ENCODE measurements around the gene PLXNB1. TPM values are rescaled to one million over a fixed set of nuclear protein-coding genes. Genes with fewer than 3 reads are reported as not detected.

The PLXNB1 gene
- total RNA-seq, 1 donor from 2014 or later = 115 TPM

DNA sequence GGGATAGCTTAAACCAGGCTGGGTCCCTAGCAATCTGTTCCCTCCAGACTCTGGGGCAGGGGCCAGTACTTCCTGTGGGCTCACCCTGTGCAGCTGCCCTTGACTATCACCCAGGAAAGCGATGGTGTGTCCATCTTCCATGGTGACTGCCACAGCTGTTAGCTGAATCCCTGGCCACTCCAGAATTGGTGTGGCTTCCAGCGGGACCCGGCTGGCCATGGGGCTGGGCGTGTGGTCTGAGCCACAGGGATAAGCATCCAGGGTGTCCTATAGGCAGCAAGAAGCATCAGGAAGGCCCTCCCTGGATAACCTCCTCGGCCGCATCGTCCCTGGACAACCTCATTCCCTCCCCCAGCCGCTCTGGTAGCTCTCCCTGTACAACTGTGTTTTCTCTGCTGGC is 7.2 kb downstream of the PLXNB1 start:
- Histone ChIP-seq H3K27me3 (ENCODE audit: control insufficient read depth, insufficient read depth, low read length) (no peaks in the 10 kb centered on the region), H3K36me3 (ENCODE audit: control insufficient read depth, insufficient read depth, low read length) (peaks cover 5% of the 10 kb centered on the region), H3K4me3 (ENCODE audit: low read depth, low read length) (no peak overlapping the region)
- TF ChIP-seq, protein P1, sequence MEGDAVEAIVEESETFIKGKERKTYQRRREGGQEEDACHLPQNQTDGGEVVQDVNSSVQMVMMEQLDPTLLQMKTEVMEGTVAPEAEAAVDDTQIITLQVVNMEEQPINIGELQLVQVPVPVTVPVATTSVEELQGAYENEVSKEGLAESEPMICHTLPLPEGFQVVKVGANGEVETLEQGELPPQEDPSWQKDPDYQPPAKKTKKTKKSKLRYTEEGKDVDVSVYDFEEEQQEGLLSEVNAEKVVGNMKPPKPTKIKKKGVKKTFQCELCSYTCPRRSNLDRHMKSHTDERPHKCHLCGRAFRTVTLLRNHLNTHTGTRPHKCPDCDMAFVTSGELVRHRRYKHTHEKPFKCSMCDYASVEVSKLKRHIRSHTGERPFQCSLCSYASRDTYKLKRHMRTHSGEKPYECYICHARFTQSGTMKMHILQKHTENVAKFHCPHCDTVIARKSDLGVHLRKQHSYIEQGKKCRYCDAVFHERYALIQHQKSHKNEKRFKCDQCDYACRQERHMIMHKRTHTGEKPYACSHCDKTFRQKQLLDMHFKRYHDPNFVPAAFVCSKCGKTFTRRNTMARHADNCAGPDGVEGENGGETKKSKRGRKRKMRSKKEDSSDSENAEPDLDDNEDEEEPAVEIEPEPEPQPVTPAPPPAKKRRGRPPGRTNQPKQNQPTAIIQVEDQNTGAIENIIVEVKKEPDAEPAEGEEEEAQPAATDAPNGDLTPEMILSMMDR (IDR thresholded peaks at IDR 0.05; ENCODE audit: insufficient read depth, low read length, poor library complexity, severe bottlenecking) = no peak
- DNase-seq (ENCODE audit: low read depth) = no peak

DNA sequence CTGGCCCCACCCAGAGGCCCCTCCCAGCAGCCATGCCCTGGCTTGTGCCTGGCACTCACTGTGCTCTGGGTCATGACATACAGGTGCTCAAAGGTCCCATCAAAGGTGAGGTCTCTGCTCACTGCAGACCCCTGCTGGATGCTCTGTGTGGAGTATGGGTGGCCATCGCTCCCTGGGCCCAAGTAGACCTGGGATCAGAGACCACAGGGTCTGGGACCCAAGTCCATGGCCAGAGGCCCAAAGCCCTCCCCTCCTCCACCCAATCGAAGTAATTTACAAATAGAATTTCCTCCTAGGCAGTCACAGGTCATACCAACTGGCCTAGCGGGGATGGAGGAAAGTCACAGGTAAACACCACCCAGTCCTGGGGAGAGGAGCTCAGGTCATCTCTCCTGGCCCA is 7.6 kb downstream of the PLXNB1 start:
- H3K36me3 ChIP-seq (ENCODE audit: control insufficient read depth, insufficient read depth, low read length) = peaks cover 6% of the 10 kb centered on the region
- TF ChIP-seq, protein P1 (IDR thresholded peaks at IDR 0.05; ENCODE audit: insufficient read depth, low read length, poor library complexity, severe bottlenecking) = no peak

DNA sequence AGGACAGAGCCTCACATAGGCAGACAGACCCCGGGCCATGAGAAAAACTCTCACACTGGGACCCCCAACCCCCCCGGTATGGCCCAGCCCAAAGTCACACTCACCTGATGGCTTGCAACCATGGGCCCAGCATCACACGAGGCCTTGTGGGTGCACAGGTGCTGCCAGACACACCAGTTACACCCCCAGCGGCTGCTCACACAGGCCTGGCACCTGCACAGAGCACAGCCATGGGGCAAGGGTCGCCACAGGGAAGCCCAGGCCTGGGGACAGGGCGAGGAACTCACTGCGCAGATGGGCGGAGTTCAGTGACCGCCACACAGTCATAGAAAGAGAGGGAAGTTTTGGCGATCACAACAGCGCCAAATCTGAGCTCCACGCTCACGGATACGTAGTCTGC is 9.3 kb downstream of the PLXNB1 start:
- TF ChIP-seq, protein P1 (IDR thresholded peaks at IDR 0.05; ENCODE audit: insufficient read depth, low read length, poor library complexity, severe bottlenecking) = no peak
- Histone ChIP-seq H3K36me3 (ENCODE audit: control insufficient read depth, insufficient read depth, low read length) (peaks cover 6% of the 10 kb centered on the region), H3K27me3 (ENCODE audit: control insufficient read depth, insufficient read depth, low read length) (no peaks in the 10 kb centered on the region), H3K4me3 (ENCODE audit: low read depth, low read length) (no peak overlapping the region)
- no peak for DNase-seq (ENCODE audit: low read depth)

More for the DNA sequence above, 7.6 kb downstream of the PLXNB1 start:
- Histone ChIP-seq H3K4me3 (ENCODE audit: low read depth, low read length) (no peak overlapping the region), H3K27me3 (ENCODE audit: control insufficient read depth, insufficient read depth, low read length) (no peaks in the 10 kb centered on the region)
- DNase-seq (ENCODE audit: low read depth) = no peak

DNA sequence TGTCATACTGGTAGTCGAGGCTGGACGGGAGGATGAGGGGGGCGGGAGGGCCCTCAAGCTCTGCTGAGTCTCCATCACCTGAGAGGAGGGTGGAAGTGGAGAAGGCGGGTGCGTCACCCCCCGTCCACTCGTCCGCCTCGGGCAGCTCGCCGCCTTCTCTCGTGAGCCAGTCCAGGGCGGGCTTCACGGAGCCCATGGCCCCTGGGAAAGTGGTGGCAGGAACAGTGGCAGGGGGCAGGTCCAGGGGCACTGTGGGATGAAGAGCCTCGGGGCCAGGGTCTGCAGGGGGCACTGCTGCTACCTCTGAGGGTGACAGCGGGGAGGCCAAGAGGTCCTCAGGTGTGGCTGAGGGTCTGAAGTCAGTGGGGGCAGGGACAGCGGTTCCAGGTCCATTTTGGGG is 10.3 kb downstream of the PLXNB1 start:
- Histone ChIP-seq H3K27me3 (ENCODE audit: control insufficient read depth, insufficient read depth, low read length) (no peaks in the 10 kb centered on the region), H3K36me3 (ENCODE audit: control insufficient read depth, insufficient read depth, low read length) (peaks cover 6% of the 10 kb centered on the region), H3K4me3 (ENCODE audit: low read depth, low read length) (no peak overlapping the region)
- TF ChIP-seq, protein P1 (IDR thresholded peaks at IDR 0.05; ENCODE audit: insufficient read depth, low read length, poor library complexity, severe bottlenecking) = no peak
- no peak for DNase-seq (ENCODE audit: low read depth)

DNA sequence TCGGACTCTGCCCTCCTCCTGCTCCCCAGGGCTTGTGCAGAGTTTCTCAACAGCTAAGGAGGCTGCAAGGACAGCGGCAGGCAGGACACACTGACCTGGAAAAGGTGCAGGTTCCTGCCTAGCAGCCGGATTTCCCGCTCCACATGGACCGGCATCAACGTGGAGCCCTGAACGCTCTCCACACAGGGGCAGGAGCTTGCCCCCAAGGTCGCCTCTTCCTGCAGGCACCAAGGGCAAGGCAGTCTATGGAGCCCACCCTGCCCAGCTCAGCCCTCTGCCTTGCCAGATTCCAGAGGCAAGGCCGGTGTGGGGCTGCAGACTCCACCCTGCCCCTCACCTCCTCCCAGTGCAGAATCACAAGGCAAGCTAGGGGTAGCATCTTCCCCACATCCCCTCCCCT is 10.7 kb downstream of the PLXNB1 start:
- H3K27me3 ChIP-seq (ENCODE audit: control insufficient read depth, insufficient read depth, low read length) = no peaks in the 10 kb centered on the region
- no peak for DNase-seq (ENCODE audit: low read depth)
- TF ChIP-seq, protein P1 (IDR thresholded peaks at IDR 0.05; ENCODE audit: insufficient read depth, low read length, poor library complexity, severe bottlenecking) = no peak
- H3K4me3 ChIP-seq (ENCODE audit: low read depth, low read length) = no peak overlapping the region
- peaks cover 6% of the 10 kb centered on the region for H3K36me3 ChIP-seq (ENCODE audit: control insufficient read depth, insufficient read depth, low read length)

DNA sequence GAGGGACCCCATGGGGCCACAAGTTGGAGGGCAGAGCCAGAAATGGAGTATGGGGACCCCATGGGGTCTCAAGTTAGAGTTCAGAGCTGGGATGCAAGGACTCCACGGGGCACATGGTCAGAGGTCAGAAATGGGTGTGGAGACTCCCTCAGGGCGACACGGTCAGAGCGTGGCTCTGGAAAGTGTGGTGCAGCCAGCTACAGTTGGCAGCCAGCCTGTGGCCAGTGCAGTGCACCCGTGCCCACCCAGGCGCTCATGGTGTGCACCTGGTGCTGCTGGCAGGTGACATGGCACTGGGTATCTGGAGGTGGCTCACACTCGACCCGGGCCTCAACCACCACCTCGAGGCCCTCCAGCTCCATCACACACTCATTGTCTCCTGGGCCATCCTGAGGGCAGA is 11.2 kb downstream of the PLXNB1 start:
- TF ChIP-seq, protein P1 (IDR thresholded peaks at IDR 0.05; ENCODE audit: insufficient read depth, low read length, poor library complexity, severe bottlenecking) = no peak
- Histone ChIP-seq H3K36me3 (ENCODE audit: control insufficient read depth, insufficient read depth, low read length) (peaks cover 5% of the 10 kb centered on the region), H3K4me3 (ENCODE audit: low read depth, low read length) (no peak overlapping the region), H3K27me3 (ENCODE audit: control insufficient read depth, insufficient read depth, low read length) (no peaks in the 10 kb centered on the region)
- no peak for DNase-seq (ENCODE audit: low read depth)

Data from kidney epithelial cell (primary cell).